GM21576 (cell line): ENCODE measurements around the gene SKA3.

Source experiments
- ATAC-seq: cut with Tn5 transposase; IDR thresholded peaks from one replicate; pipeline ENCODE4 v1.9.1; 2021; ENCODE audit warnings: mild to moderate bottlenecking, moderate library complexity; ENCODE audit not compliant: unreplicated experiment

SKA3 gene

GRCh38 chr13:21117104-21117809 lies 59.1 kb downstream of the SKA3 start:
- no peak for ATAC-seq

DNA sequence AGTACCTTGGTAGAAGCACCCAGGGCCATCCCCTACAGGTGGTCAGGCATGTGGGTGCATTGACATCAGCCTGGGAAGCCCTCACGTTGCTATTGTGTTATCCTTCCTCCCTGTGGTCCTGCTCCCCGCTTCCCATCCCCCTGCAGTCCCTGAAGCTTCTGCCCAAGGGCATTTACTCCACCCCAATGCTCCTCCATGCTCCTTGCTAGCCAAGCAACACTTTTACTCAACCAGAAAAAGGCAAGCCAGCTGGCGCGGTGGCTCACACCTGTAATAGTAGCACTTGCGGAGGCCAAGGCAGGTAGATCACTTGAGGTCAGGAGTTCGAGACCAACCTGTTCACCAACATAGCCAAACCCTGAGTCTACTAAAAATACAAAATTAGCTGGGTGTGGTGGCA lies 60.2 kb downstream of the SKA3 start:
- ATAC-seq: no peak

GRCh38 chr13:21115231-21115630 lies 61.1 kb downstream of the SKA3 start:
- ATAC-seq: no peak

GRCh38 chr13:21111546-21111945 lies 64.8 kb downstream of the SKA3 start:
- no peak for ATAC-seq

DNA sequence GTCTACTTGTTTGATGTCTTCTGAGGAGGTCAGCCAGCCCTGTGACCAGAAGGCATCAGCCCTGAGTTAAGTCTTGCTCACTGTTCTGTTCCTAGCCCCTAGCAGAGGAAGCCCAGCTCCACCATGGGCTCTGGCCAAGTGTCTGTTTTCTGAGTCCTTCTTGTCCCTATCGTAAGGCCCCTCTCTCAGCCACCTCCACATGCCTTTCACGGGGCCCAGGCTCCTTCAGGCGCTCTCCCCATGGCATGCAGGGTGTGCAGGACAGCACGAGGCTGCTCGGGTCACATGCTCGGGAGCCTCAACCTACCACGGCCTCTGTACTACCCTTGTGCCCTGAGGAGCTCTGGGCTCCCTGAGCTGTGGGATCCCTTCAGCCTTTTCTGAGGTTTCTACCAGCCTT lies 67.2 kb downstream of the SKA3 start:
- no peak for ATAC-seq

GRCh38 chr13:21106089-21106488 lies 70.3 kb downstream of the SKA3 start:
- ATAC-seq: no peak

GRCh38 chr13:21104199-21105019 lies 71.9 kb downstream of the SKA3 start:
- no peak for ATAC-seq
